Memory B cell (primary cell): Measurements from ENCODE around the gene SH3TC1.
A peak's percentile ranks its signal among the peaks of the same experiment; 100 is the strongest.

ENCODE experiments used
- ATAC-seq: fragments of 150-1000 bp; cut with Tn5 transposase; 2 replicates; pipeline ENCODE4 v1.10.0; 2021; ENCODE audit warnings: low read depth, mild to moderate bottlenecking, moderate library complexity
- DNase-seq, 2 donors: peaks; one replicate each; pipeline ENCODE4 v3.0.0; 2022; ENCODE audit warnings: low spot score in 2 of 2
- H3K27ac Mint-ChIP-seq: one replicate; pipeline ENCODE4 v1.8.0; 2022; ENCODE audit warnings: mild to moderate bottlenecking, moderate library complexity, mixed read lengths
- H3K27me3 Mint-ChIP-seq: one replicate; pipeline ENCODE4 v1.8.0; 2022; ENCODE audit warnings: mixed read lengths
- H3K36me3 Mint-ChIP-seq: one replicate; pipeline ENCODE4 v1.8.0; 2022; ENCODE audit warnings: mild to moderate bottlenecking, mixed read lengths
- H3K4me1 Mint-ChIP-seq: one replicate; pipeline ENCODE4 v1.8.0; 2022; ENCODE audit warnings: mixed read lengths
- H3K4me3 Mint-ChIP-seq: one replicate; pipeline ENCODE4 v1.8.0; 2022; ENCODE audit warnings: mild to moderate bottlenecking, moderate library complexity, mixed read lengths
- H3K9me3 Mint-ChIP-seq: one replicate; pipeline ENCODE4 v1.8.0; 2022; ENCODE audit warnings: mixed read lengths

SH3TC1 gene

GRCh38 chr4:8203817-8204216, 4.7 kb downstream of the SH3TC1 start:
- H3K4me3 Mint-ChIP-seq = no peak overlapping the region
- peak overlapping the region; percentile 38 for H3K27ac Mint-ChIP-seq
- H3K36me3 Mint-ChIP-seq = peaks cover 7% of the 10 kb centered on the region
- H3K9me3 Mint-ChIP-seq = no peaks in the 10 kb centered on the region
- no peaks in the 10 kb centered on the region for H3K27me3 Mint-ChIP-seq
- ATAC-seq (no peak), DNase-seq (no peak)
- H3K4me1 Mint-ChIP-seq = peaks cover 46% of the 10 kb centered on the region

DNA sequence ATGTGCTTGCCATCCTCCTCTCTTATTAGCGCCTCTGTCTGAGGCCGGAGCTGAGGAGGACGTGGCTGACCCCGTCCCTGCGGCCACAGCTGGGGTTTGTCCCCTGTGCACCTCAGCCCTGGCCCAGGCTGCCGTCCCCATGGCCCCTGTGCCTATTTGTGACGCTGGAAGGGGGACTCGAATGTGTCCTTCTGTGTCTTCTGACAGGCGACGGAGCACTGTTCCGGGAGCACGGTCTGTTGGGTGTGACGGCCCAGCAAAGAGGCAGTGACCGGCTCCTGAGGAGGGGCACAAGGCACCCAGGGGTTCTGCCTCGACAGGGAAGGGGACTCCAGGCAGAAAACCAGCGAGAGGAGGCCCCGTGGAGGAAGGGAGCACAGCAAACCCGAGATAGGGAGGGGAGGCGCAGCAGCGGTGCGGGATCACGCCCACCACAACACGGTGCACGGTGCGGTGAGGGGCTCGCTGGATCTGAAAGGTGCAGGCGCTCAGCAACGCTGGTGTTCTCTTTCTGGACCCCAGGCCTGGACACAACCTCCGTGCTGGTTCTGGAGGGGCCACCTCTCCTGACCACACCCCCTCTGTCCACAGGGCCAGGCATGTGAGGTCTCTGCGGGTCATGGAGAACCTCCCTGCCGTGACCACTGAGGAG, 5.6 kb downstream of the SH3TC1 start:
- peaks cover 43% of the 10 kb centered on the region for H3K4me1 Mint-ChIP-seq
- H3K27me3 Mint-ChIP-seq = no peaks in the 10 kb centered on the region
- DNase-seq (no peak), ATAC-seq (no peak)
- peak overlapping the region; percentile 39 for H3K27ac Mint-ChIP-seq
- no peaks in the 10 kb centered on the region for H3K9me3 Mint-ChIP-seq
- no peak overlapping the region for H3K4me3 Mint-ChIP-seq
- peaks cover 9% of the 10 kb centered on the region for H3K36me3 Mint-ChIP-seq

DNA sequence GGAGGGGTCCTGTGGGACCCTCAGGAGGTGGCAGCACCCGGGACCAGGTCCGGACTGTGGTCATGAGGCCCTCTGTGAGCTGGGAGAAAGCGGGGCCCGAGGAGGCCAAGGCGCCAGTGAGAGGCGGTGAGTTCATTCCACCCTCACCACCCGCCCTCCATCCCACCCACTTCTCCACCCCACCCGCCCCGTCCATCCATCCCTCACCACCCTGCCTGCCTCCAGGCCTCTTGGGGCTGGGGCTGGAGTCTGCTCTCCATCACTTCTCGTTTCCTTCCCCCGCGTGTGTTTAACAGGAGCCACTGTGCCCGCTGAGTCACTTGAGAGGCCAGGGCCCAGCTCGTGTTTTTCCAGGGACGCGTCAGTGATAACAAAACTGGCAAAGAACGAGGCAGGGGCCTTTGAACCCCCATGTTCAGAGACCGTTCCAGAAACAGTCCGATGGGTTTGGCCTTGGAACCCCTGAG, 6.2 kb downstream of the SH3TC1 start:
- ATAC-seq (no peak), DNase-seq (no peak)
- Mint-ChIP-seq H3K36me3 (peaks cover 9% of the 10 kb centered on the region), H3K27me3 (no peaks in the 10 kb centered on the region), H3K27ac (no peak overlapping the region), H3K4me3 (no peak overlapping the region), H3K4me1 (peaks cover 41% of the 10 kb centered on the region), H3K9me3 (no peaks in the 10 kb centered on the region)

GRCh38 chr4:8205749-8206611, 6.9 kb downstream of the SH3TC1 start:
- H3K27ac Mint-ChIP-seq = peak overlapping the region; percentile 74
- H3K36me3 Mint-ChIP-seq = peaks cover 9% of the 10 kb centered on the region
- DNase-seq = no peak
- H3K9me3 Mint-ChIP-seq = no peaks in the 10 kb centered on the region
- no peaks in the 10 kb centered on the region for H3K27me3 Mint-ChIP-seq
- peaks cover 36% of the 10 kb centered on the region for H3K4me1 Mint-ChIP-seq
- peak; percentile 58 for ATAC-seq
- peak overlapping the region; percentile 65 for H3K4me3 Mint-ChIP-seq

DNA sequence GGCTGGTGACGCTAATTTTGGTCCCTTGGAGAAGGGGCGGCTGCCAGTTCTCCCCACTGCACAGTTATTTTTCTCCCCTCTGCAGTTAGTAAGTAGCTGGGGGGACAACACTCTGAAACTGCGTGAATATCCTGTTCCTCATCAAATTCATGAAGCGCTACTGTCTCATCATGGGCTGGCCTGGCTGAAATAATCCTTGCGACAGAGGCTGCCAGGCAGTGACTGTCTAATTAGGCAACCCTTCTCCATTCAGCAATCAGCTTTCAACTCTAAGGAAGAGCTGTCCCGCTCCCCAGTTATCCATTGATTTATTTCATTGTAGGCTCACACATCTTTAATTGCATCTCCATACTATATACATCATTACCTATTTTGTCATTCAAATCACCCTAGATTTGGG, 8.2 kb downstream of the SH3TC1 start:
- Mint-ChIP-seq H3K4me3 (no peak overlapping the region), H3K27me3 (no peaks in the 10 kb centered on the region), H3K9me3 (no peaks in the 10 kb centered on the region), H3K27ac (no peak overlapping the region), H3K4me1 (peaks cover 25% of the 10 kb centered on the region), H3K36me3 (peaks cover 11% of the 10 kb centered on the region)
- DNase-seq (no peak), ATAC-seq (no peak)

GRCh38 chr4:8208565-8208964, 9.5 kb downstream of the SH3TC1 start:
- no peak overlapping the region for H3K27ac Mint-ChIP-seq
- no peaks in the 10 kb centered on the region for H3K9me3 Mint-ChIP-seq
- peaks cover 13% of the 10 kb centered on the region for H3K36me3 Mint-ChIP-seq
- no peaks in the 10 kb centered on the region for H3K27me3 Mint-ChIP-seq
- H3K4me3 Mint-ChIP-seq = no peak overlapping the region
- DNase-seq (no peak), ATAC-seq (no peak)
- H3K4me1 Mint-ChIP-seq = peaks cover 16% of the 10 kb centered on the region

- H3K27ac Mint-ChIP-seq = no peak overlapping the region
- no peaks in the 10 kb centered on the region for H3K9me3 Mint-ChIP-seq
- H3K4me1 Mint-ChIP-seq = peaks cover 12% of the 10 kb centered on the region
- no peak for DNase-seq
- peaks cover 14% of the 10 kb centered on the region for H3K36me3 Mint-ChIP-seq
- no peak overlapping the region for H3K4me3 Mint-ChIP-seq
- ATAC-seq = no peak
- H3K27me3 Mint-ChIP-seq = no peaks in the 10 kb centered on the region
Measured at GRCh38 chr4:8209181-8209874, 10.2 kb downstream of the SH3TC1 start.

DNA sequence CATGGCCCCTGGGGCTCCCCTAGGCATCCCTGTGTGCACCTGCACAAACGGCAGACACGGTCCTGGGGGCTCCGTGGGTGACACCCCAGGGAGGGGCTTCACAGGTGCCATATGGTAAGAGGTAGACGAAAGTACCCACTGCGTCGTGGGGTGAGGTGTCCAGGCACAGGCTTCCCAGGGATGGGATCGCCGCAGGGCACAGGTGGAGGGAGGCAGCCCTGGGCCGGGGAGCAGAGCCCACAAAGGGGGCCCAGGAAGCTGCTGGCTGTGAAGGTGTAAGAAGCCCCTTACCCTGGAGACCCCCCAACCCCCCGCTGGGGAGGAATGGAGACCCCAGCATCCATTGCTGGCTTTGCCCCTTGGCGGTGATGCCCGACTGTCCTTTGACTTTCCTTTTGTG, 10.9 kb downstream of the SH3TC1 start:
- Mint-ChIP-seq H3K27ac (no peak overlapping the region), H3K27me3 (no peaks in the 10 kb centered on the region), H3K4me3 (no peak overlapping the region), H3K9me3 (no peaks in the 10 kb centered on the region), H3K36me3 (peaks cover 14% of the 10 kb centered on the region), H3K4me1 (peaks cover 8% of the 10 kb centered on the region)
- DNase-seq (no peak), ATAC-seq (no peak)

- DNase-seq (no peak), ATAC-seq (no peak)
- Mint-ChIP-seq H3K9me3 (no peaks in the 10 kb centered on the region), H3K4me3 (no peak overlapping the region), H3K27me3 (no peaks in the 10 kb centered on the region), H3K4me1 (peaks cover 8% of the 10 kb centered on the region), H3K27ac (no peak overlapping the region), H3K36me3 (peaks cover 14% of the 10 kb centered on the region)
Measured at GRCh38 chr4:8210616-8211015, 11.5 kb downstream of the SH3TC1 start.

GRCh38 chr4:8211251-8211650, 12.2 kb downstream of the SH3TC1 start:
- ATAC-seq = no peak
- DNase-seq = no peak
- H3K27ac Mint-ChIP-seq = no peak overlapping the region

DNA sequence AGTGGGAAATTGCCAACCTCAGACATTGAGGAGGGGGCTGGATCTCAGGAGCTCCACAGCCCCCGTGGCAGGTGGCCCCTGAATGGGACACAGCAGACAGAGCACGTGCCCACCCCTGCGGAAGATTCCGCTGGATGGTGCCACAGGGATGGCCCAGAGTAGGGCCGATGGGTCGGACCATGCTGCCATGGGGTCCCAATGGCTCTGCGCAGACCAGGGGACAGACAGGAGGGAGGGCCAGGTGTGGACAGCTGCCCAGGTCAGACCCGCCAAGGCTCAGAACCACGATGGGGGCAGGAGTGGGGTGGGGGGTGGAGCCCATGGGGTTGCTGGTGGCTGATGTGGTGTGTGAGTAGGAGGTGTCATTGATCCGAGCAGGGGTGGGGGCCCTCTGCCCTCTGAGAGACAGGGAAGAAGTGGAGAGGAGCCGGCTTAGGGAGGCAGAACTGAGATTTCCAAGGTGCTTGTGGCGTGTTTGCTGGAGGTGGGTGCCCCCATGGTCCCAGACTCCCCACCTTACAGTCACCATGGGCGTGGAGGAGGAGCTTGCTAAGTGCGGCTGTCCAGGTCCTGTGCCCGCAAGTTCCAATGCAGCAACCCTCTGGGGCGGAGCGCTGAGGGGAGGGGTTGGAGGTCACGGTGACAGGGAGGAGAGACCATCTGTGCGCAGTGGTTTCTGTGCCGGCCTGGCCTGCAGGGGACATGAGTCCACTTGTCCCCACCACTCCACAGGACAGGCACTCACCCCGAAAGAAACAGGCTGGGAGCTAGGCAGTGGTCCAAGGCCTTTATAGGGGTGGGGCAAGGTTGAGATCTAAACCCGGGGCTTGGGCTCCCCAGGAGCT, 12.9 kb downstream of the SH3TC1 start:
- DNase-seq (no peak), ATAC-seq (no peak)
- H3K4me1 Mint-ChIP-seq = no peaks in the 10 kb centered on the region
- H3K4me3 Mint-ChIP-seq = no peak overlapping the region
- H3K27me3 Mint-ChIP-seq = no peaks in the 10 kb centered on the region
- H3K27ac Mint-ChIP-seq = no peak overlapping the region
- H3K36me3 Mint-ChIP-seq = peaks cover 12% of the 10 kb centered on the region
- no peaks in the 10 kb centered on the region for H3K9me3 Mint-ChIP-seq

More at GRCh38 chr4:8211251-8211650, 12.2 kb downstream of the SH3TC1 start:
- H3K9me3 Mint-ChIP-seq = no peaks in the 10 kb centered on the region
- H3K4me3 Mint-ChIP-seq = no peak overlapping the region
- H3K27me3 Mint-ChIP-seq = no peaks in the 10 kb centered on the region
- H3K36me3 Mint-ChIP-seq = peaks cover 12% of the 10 kb centered on the region
- peaks cover 2% of the 10 kb centered on the region for H3K4me1 Mint-ChIP-seq

- Mint-ChIP-seq H3K4me3 (no peak overlapping the region), H3K27ac (no peak overlapping the region), H3K36me3 (peaks cover 14% of the 10 kb centered on the region), H3K4me1 (no peaks in the 10 kb centered on the region), H3K27me3 (no peaks in the 10 kb centered on the region), H3K9me3 (no peaks in the 10 kb centered on the region)
- DNase-seq (no peak), ATAC-seq (no peak)
Measured at GRCh38 chr4:8212622-8213021, 13.5 kb downstream of the SH3TC1 start.

DNA sequence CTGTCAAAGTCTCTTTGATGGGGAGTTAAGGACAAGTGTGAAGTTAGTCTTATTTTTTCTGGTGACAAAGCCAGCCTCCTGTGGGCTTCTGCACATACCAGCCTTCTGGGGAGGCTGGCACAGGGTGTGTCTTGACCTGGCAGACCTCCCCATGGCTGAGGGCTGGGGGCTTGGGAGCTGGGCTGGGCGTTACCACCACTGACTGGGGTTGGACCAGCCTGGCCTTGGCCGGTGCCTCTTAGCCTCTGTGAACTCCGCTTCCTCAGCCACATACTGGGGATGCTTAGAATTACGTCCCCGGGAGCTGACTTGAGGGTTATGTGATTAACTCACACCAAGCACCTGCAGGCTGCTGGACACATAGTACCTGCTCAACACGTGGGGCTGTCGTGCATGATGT, 14.0 kb downstream of the SH3TC1 start:
- ATAC-seq = no peak
- Mint-ChIP-seq H3K4me3 (no peak overlapping the region), H3K9me3 (no peaks in the 10 kb centered on the region), H3K36me3 (peaks cover 14% of the 10 kb centered on the region), H3K27me3 (no peaks in the 10 kb centered on the region), H3K27ac (no peak overlapping the region), H3K4me1 (no peaks in the 10 kb centered on the region)
- DNase-seq = no peak
